ENCODE measurements around the gene SP5.
"Not testable (repeated sequence)": the region's sequence is repeated elsewhere in the genome, so short reads cannot be mapped to it uniquely, and the experiment has no call there.

Gene SP5

GRCh38 chr2:170739048-170739447, 23.9 kb downstream of the SP5 start:
- no CpG with 5 or more reads among the region's 3 CpGs for WGBS (ENCODE audit: insufficient coverage, insufficient read length)
- Histone ChIP-seq H3K4me1 (ENCODE audit: control insufficient read depth, insufficient read depth, low read length) (no peaks in the 10 kb centered on the region), H3K27me3 (ENCODE audit: control insufficient read depth, insufficient read depth, low read length) (no peaks in the 10 kb centered on the region), H3K36me3 (ENCODE audit: control insufficient read depth, insufficient read depth, low read length) (no peaks in the 10 kb centered on the region), H3K27ac (ENCODE audit: low read length) (no peak overlapping the region), H3K4me3 (ENCODE audit: low read length) (no peak overlapping the region), H3K9me3 (ENCODE audit: control insufficient read depth, insufficient read depth, low read length) (no peaks in the 10 kb centered on the region)
- no peak for DNase-seq (ENCODE audit: low read depth, low spot score)

- DNase-seq (ENCODE audit: low read depth, low spot score), result no peak
- WGBS (ENCODE audit: insufficient coverage, insufficient read length), result no CpG with 5 or more reads among the region's 3 CpGs
Measured at GRCh38 chr2:170739507-170740046, 24.4 kb downstream of the SP5 start.

GRCh38 chr2:170740660-170741059, 25.5 kb downstream of the SP5 start:
- WGBS (ENCODE audit: insufficient coverage, insufficient read length), result no CpG with 5 or more reads among the region's 4 CpGs
- no peak overlapping the region for H3K4me3 ChIP-seq (ENCODE audit: low read length)
- no peaks in the 10 kb centered on the region for H3K4me1 ChIP-seq (ENCODE audit: control insufficient read depth, insufficient read depth, low read length)
- no peaks in the 10 kb centered on the region for H3K27me3 ChIP-seq (ENCODE audit: control insufficient read depth, insufficient read depth, low read length)
- no peak overlapping the region for H3K27ac ChIP-seq (ENCODE audit: low read length)
- H3K9me3 ChIP-seq (ENCODE audit: control insufficient read depth, insufficient read depth, low read length), result no peaks in the 10 kb centered on the region
- DNase-seq (ENCODE audit: low read depth, low spot score), result no peak
- H3K36me3 ChIP-seq (ENCODE audit: control insufficient read depth, insufficient read depth, low read length), result no peaks in the 10 kb centered on the region

More at GRCh38 chr2:170739507-170740046, 24.4 kb downstream of the SP5 start:
- H3K9me3 ChIP-seq (ENCODE audit: control insufficient read depth, insufficient read depth, low read length), result no peaks in the 10 kb centered on the region
- no peaks in the 10 kb centered on the region for H3K36me3 ChIP-seq (ENCODE audit: control insufficient read depth, insufficient read depth, low read length)
- no peak overlapping the region for H3K27ac ChIP-seq (ENCODE audit: low read length)
- no peak overlapping the region for H3K4me3 ChIP-seq (ENCODE audit: low read length)
- H3K4me1 ChIP-seq (ENCODE audit: control insufficient read depth, insufficient read depth, low read length), result no peaks in the 10 kb centered on the region
- H3K27me3 ChIP-seq (ENCODE audit: control insufficient read depth, insufficient read depth, low read length), result no peaks in the 10 kb centered on the region

GRCh38 chr2:170742000-170742399, 26.9 kb downstream of the SP5 start:
- no peak for DNase-seq (ENCODE audit: low read depth, low spot score)
- no peak overlapping the region for H3K4me3 ChIP-seq (ENCODE audit: low read length)
- no peaks in the 10 kb centered on the region for H3K36me3 ChIP-seq (ENCODE audit: control insufficient read depth, insufficient read depth, low read length)
- no peaks in the 10 kb centered on the region for H3K9me3 ChIP-seq (ENCODE audit: control insufficient read depth, insufficient read depth, low read length)
- no peaks in the 10 kb centered on the region for H3K4me1 ChIP-seq (ENCODE audit: control insufficient read depth, insufficient read depth, low read length)
- no peaks in the 10 kb centered on the region for H3K27me3 ChIP-seq (ENCODE audit: control insufficient read depth, insufficient read depth, low read length)
- no CpG with 5 or more reads among the region's 3 CpGs for WGBS (ENCODE audit: insufficient coverage, insufficient read length)
- no peak overlapping the region for H3K27ac ChIP-seq (ENCODE audit: low read length)

GRCh38 chr2:170742896-170743529, 27.9 kb downstream of the SP5 start:
- no peak for DNase-seq (ENCODE audit: low read depth, low spot score)
- H3K27ac ChIP-seq (ENCODE audit: low read length), result no peak overlapping the region
- no peaks in the 10 kb centered on the region for H3K4me1 ChIP-seq (ENCODE audit: control insufficient read depth, insufficient read depth, low read length)
- no peaks in the 10 kb centered on the region for H3K27me3 ChIP-seq (ENCODE audit: control insufficient read depth, insufficient read depth, low read length)
- H3K9me3 ChIP-seq (ENCODE audit: control insufficient read depth, insufficient read depth, low read length), result no peaks in the 10 kb centered on the region
- no CpG with 5 or more reads among the region's 6 CpGs for WGBS (ENCODE audit: insufficient coverage, insufficient read length)
- no peak overlapping the region for H3K4me3 ChIP-seq (ENCODE audit: low read length)
- no peaks in the 10 kb centered on the region for H3K36me3 ChIP-seq (ENCODE audit: control insufficient read depth, insufficient read depth, low read length)

GRCh38 chr2:170743530-170744239, 28.5 kb downstream of the SP5 start:
- no peak for DNase-seq (ENCODE audit: low read depth, low spot score)
- Histone ChIP-seq H3K36me3 (ENCODE audit: control insufficient read depth, insufficient read depth, low read length) (no peaks in the 10 kb centered on the region), H3K4me3 (ENCODE audit: low read length) (no peak overlapping the region), H3K4me1 (ENCODE audit: control insufficient read depth, insufficient read depth, low read length) (no peaks in the 10 kb centered on the region), H3K27ac (ENCODE audit: low read length) (no peak overlapping the region), H3K9me3 (ENCODE audit: control insufficient read depth, insufficient read depth, low read length) (no peaks in the 10 kb centered on the region), H3K27me3 (ENCODE audit: control insufficient read depth, insufficient read depth, low read length) (no peaks in the 10 kb centered on the region)
- no CpG with 5 or more reads among the region's 8 CpGs for WGBS (ENCODE audit: insufficient coverage, insufficient read length)

- no peaks in the 10 kb centered on the region for H3K4me1 ChIP-seq (ENCODE audit: control insufficient read depth, insufficient read depth, low read length)
- no peaks in the 10 kb centered on the region for H3K36me3 ChIP-seq (ENCODE audit: control insufficient read depth, insufficient read depth, low read length)
- no peaks in the 10 kb centered on the region for H3K27me3 ChIP-seq (ENCODE audit: control insufficient read depth, insufficient read depth, low read length)
- H3K27ac ChIP-seq (ENCODE audit: low read length), result no peak overlapping the region
- no peak overlapping the region for H3K4me3 ChIP-seq (ENCODE audit: low read length)
- H3K9me3 ChIP-seq (ENCODE audit: control insufficient read depth, insufficient read depth, low read length), result no peaks in the 10 kb centered on the region
- no peak for DNase-seq (ENCODE audit: low read depth, low spot score)
- no CpG with 5 or more reads among the region's 14 CpGs for WGBS (ENCODE audit: insufficient coverage, insufficient read length)
Measured at GRCh38 chr2:170744248-170745002, 29.3 kb downstream of the SP5 start.

- Histone ChIP-seq H3K36me3 (ENCODE audit: control insufficient read depth, insufficient read depth, low read length) (no peaks in the 10 kb centered on the region), H3K9me3 (ENCODE audit: control insufficient read depth, insufficient read depth, low read length) (no peaks in the 10 kb centered on the region), H3K4me3 (ENCODE audit: low read length) (no peak overlapping the region), H3K27me3 (ENCODE audit: control insufficient read depth, insufficient read depth, low read length) (no peaks in the 10 kb centered on the region), H3K4me1 (ENCODE audit: control insufficient read depth, insufficient read depth, low read length) (no peaks in the 10 kb centered on the region), H3K27ac (ENCODE audit: low read length) (no peak overlapping the region)
- WGBS (ENCODE audit: insufficient coverage, insufficient read length), result no CpG with 5 or more reads among the region's 6 CpGs
- no peak for DNase-seq (ENCODE audit: low read depth, low spot score)
Measured at GRCh38 chr2:170745305-170745704, 30.2 kb downstream of the SP5 start.

- Histone ChIP-seq H3K4me1 (ENCODE audit: control insufficient read depth, insufficient read depth, low read length) (no peaks in the 10 kb centered on the region), H3K9me3 (ENCODE audit: control insufficient read depth, insufficient read depth, low read length) (no peaks in the 10 kb centered on the region), H3K36me3 (ENCODE audit: control insufficient read depth, insufficient read depth, low read length) (no peaks in the 10 kb centered on the region), H3K27me3 (ENCODE audit: control insufficient read depth, insufficient read depth, low read length) (no peaks in the 10 kb centered on the region), H3K4me3 (ENCODE audit: low read length) (no peak overlapping the region), H3K27ac (ENCODE audit: low read length) (no peak overlapping the region)
- no CpG with 5 or more reads among the region's 4 CpGs for WGBS (ENCODE audit: insufficient coverage, insufficient read length)
- DNase-seq (ENCODE audit: low read depth, low spot score), result no peak
Measured at GRCh38 chr2:170747921-170748320, 32.8 kb downstream of the SP5 start.

- not testable (repeated sequence) for H3K9me3 ChIP-seq (ENCODE audit: control insufficient read depth, insufficient read depth, low read length); H3K27me3 ChIP-seq (ENCODE audit: control insufficient read depth, insufficient read depth, low read length); DNase-seq (ENCODE audit: low read depth, low spot score); H3K36me3 ChIP-seq (ENCODE audit: control insufficient read depth, insufficient read depth, low read length); H3K4me3 ChIP-seq (ENCODE audit: low read length); H3K4me1 ChIP-seq (ENCODE audit: control insufficient read depth, insufficient read depth, low read length); H3K27ac ChIP-seq (ENCODE audit: low read length)
- WGBS (ENCODE audit: insufficient coverage, insufficient read length), result no CpG with 5 or more reads among the region's 12 CpGs
Measured at GRCh38 chr2:170751555-170751954, 36.4 kb downstream of the SP5 start.
